HepG2 (cell line): ENCODE measurements around the gene NR2F1. TPM values are rescaled to one million over a fixed set of nuclear protein-coding genes. Genes with fewer than 3 reads are reported as not detected.
A peak's percentile ranks its signal among the peaks of the same experiment; 100 is the strongest.

Experiments
- ARNT ChIP-seq: fragments of 450-650 bp; IDR thresholded peaks from 2 replicates; pipeline ENCODE4 v1.6.1; 2017
- ETV5 ChIP-seq: IDR thresholded peaks from 2 replicates; pipeline ENCODE4 v1.6.1; 2018; ENCODE audit warnings: missing biosample characterization, missing genetic modification reagents, inconsistent platforms, borderline replicate concordance
- PAF1 ChIP-seq: IDR thresholded peaks from 2 replicates; pipeline ENCODE4 v1.6.1; 2016; ENCODE audit warnings: missing genetic modification reagents, missing compliant biosample characterization
- PHF5A ChIP-seq: IDR thresholded peaks from one replicate; pipeline ENCODE4 v1.6.1; 2018; ENCODE audit warnings: low read depth, missing genetic modification reagents; ENCODE audit not compliant: unreplicated experiment
- TMF1 ChIP-seq: sonication (generic); formaldehyde crosslinking; IDR thresholded peaks from 2 replicates; pipeline ENCODE4 v1.8.1; 2022; ENCODE audit warnings: low read depth, missing genetic modification reagents
- ZBTB38 ChIP-seq: sonication (generic); formaldehyde crosslinking; IDR thresholded peaks from 2 replicates; pipeline ENCODE4 v1.5.1; 2020; ENCODE audit warnings: mild to moderate bottlenecking, missing genetic modification reagents
- ZBTB42 ChIP-seq: sonication (generic); formaldehyde crosslinking; IDR thresholded peaks from 2 replicates; pipeline ENCODE4 v1.5.0; 2020; ENCODE audit warnings: mild to moderate bottlenecking, missing genetic modification reagents
- ZFP90 ChIP-seq: sonication (generic); formaldehyde crosslinking; IDR thresholded peaks from 2 replicates; pipeline ENCODE4 v1.8.0; 2022; ENCODE audit warnings: missing genetic modification reagents, mild to moderate bottlenecking, inconsistent platforms, borderline replicate concordance
- ZNF138 ChIP-seq: sonication (generic); formaldehyde crosslinking; IDR thresholded peaks from 2 replicates; pipeline ENCODE4 v1.5.0; 2020; ENCODE audit warnings: mild to moderate bottlenecking, low read depth, missing genetic modification reagents
- ZNF260 ChIP-seq: sonication (generic); formaldehyde crosslinking; IDR thresholded peaks from 2 replicates; pipeline ENCODE4 v1.4.0; 2020; ENCODE audit warnings: missing genetic modification reagents, low read depth, mild to moderate bottlenecking, borderline replicate concordance
- ZNF317 ChIP-seq: sonication (generic); formaldehyde crosslinking; IDR thresholded peaks from 2 replicates; pipeline ENCODE4 v1.5.0; 2020; ENCODE audit warnings: mild to moderate bottlenecking, missing genetic modification reagents
- ZNF350 ChIP-seq: sonication (generic); formaldehyde crosslinking; IDR thresholded peaks from 2 replicates; pipeline ENCODE4 v1.4.0; 2020; ENCODE audit warnings: mild to moderate bottlenecking, low read depth, missing genetic modification reagents, borderline replicate concordance
- ZNF781 ChIP-seq: sonication (generic); formaldehyde crosslinking; IDR thresholded peaks from 2 replicates; pipeline ENCODE4 v1.5.1; 2020; ENCODE audit warnings: borderline replicate concordance, mild to moderate bottlenecking, missing genetic modification reagents; ENCODE audit errors: not compliant biosample characterization
- ZSCAN22 ChIP-seq: sonication (generic); formaldehyde crosslinking; IDR thresholded peaks from 2 replicates; pipeline ENCODE4 v1.4.0; 2020; ENCODE audit warnings: mild to moderate bottlenecking, missing genetic modification reagents
- ZSCAN9 ChIP-seq: IDR thresholded peaks from 2 replicates; pipeline ENCODE4 v1.6.1; 2016; ENCODE audit warnings: borderline replicate concordance
- polyA plus RNA-seq, 8 experiments: library from polyadenylated mRNA; depleted of rRNA in 3 of 8; stranded (reverse) in 7 of 8; unstranded in 1 of 8; fragments of >200 nt; fragmentation: Illumina TruSeq in 4 of 8; extraction: Trizol in 4 of 8; gene quantifications; 2 replicates each; pipeline versions ENCODE4 v1.2.1 to v1.2.3, GENCODE V29; 2011 to 2016; ENCODE audit warnings: low read depth in 4 of 8, missing spikeins in 1 of 8, mixed read lengths in 1 of 8; ENCODE audit not compliant: insufficient read depth in 1 of 8
- total RNA-seq, 5 experiments: library from RNA; depleted of rRNA; stranded (reverse); fragments of >200 nt; fragmentation: Illumina TruSeq; extraction: Trizol; gene quantifications; 2 replicates each; pipeline ENCODE4 v1.2.3, GENCODE V29; 2016; ENCODE audit warnings: low read depth in 1 of 5
- TF ChIP-seq, protein P1 (sequence below): IDR thresholded peaks from 2 replicates; pipeline ENCODE4 v1.6.1; 2016; ENCODE audit warnings: missing compliant biosample characterization, missing genetic modification reagents, borderline replicate concordance
- TF ChIP-seq, protein P2 (sequence below): sonication (generic); formaldehyde crosslinking; IDR thresholded peaks from 2 replicates; pipeline ENCODE4 v1.4.0; 2020; ENCODE audit warnings: mild to moderate bottlenecking, missing genetic modification reagents
- TF ChIP-seq, protein P3 (sequence below): sonication (generic); formaldehyde crosslinking; IDR thresholded peaks from 2 replicates; pipeline ENCODE4 v1.4.0; 2020; ENCODE audit warnings: low read depth, mild to moderate bottlenecking, missing genetic modification reagents
- TF ChIP-seq, protein P4 (sequence below): IDR thresholded peaks from 2 replicates; pipeline ENCODE4 v1.6.1; 2016; ENCODE audit warnings: mild to moderate bottlenecking, missing biosample characterization, missing genetic modification reagents
- TF ChIP-seq, protein P5 (sequence below): IDR thresholded peaks from 2 replicates; pipeline ENCODE4 v1.6.1; 2016
- TF ChIP-seq, protein P6 (sequence below): sonication (generic); formaldehyde crosslinking; IDR thresholded peaks from 2 replicates; pipeline ENCODE4 v1.8.1; 2023; ENCODE audit warnings: missing genetic modification reagents, inconsistent platforms, borderline replicate concordance

NR2F1 gene
- total and polyA plus RNA-seq, 2 of the 13 experiments (the other 11 are each of a cell fraction or from before 2014, with no cell fraction given), result 17.1 to 59.7 TPM

DNA sequence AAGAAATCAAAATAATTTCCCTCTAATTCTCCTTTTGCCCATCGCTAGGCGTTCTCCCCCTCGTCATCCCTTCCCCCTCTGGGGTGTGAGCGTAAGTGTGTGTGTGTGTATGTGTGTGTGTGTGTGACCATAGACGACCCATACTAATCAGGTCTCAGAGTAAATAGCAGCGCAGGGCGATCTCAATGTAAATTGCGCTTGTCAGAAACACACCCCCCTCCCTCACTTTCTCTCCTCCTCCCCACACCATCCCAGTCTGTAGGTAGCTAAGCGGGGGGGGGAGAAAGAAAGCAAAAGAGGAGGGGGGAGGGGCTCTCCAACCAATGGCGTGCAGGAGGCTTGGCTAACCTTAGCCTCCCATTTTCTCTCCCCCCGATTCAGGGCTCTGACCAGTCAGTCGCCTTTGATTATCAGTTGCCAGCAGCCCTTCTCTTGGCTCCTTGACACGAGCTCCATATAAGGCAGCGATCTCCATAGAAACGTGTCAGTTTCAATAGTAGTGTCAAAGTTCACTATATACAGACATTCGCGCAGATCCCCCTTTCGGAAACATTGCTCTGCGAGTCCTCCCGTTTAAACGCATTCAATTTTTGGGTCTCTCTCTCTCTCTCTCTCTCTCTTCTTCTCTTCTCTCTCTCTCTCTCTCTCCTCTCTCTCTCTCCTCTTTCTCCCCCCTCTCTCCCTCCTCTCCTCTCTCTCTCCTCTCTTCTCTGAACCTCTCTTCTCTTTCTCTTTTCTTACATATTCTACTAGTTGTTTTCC lies at the start of gene NR2F1 (continued):
- TF ChIP-seq TMF1 (CRISPR knock-in tag), result no peak
- peak; percentile 46 for TF ChIP-seq PHF5A (CRISPR knock-in tag)
- no peak for TF ChIP-seq ZSCAN9
- TF ChIP-seq, protein P1, sequence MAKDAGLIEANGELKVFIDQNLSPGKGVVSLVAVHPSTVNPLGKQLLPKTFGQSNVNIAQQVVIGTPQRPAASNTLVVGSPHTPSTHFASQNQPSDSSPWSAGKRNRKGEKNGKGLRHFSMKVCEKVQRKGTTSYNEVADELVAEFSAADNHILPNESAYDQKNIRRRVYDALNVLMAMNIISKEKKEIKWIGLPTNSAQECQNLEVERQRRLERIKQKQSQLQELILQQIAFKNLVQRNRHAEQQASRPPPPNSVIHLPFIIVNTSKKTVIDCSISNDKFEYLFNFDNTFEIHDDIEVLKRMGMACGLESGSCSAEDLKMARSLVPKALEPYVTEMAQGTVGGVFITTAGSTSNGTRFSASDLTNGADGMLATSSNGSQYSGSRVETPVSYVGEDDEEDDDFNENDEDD (CRISPR knock-in tag), result no peak
- TF ChIP-seq PAF1 (CRISPR knock-in tag), result no peak
- TF ChIP-seq ZSCAN22, result peak; percentile 45; the same call in 1 of the 2 replicates
- TF ChIP-seq ZNF260, result no peak
- TF ChIP-seq, protein P2, sequence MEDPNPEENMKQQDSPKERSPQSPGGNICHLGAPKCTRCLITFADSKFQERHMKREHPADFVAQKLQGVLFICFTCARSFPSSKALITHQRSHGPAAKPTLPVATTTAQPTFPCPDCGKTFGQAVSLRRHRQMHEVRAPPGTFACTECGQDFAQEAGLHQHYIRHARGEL (CRISPR knock-in tag), result no peak
- TF ChIP-seq ARNT, result no peak
- TF ChIP-seq ZNF317 (CRISPR knock-in tag), result no peak; the same call in 1 of the 2 replicates
- TF ChIP-seq, protein P3, sequence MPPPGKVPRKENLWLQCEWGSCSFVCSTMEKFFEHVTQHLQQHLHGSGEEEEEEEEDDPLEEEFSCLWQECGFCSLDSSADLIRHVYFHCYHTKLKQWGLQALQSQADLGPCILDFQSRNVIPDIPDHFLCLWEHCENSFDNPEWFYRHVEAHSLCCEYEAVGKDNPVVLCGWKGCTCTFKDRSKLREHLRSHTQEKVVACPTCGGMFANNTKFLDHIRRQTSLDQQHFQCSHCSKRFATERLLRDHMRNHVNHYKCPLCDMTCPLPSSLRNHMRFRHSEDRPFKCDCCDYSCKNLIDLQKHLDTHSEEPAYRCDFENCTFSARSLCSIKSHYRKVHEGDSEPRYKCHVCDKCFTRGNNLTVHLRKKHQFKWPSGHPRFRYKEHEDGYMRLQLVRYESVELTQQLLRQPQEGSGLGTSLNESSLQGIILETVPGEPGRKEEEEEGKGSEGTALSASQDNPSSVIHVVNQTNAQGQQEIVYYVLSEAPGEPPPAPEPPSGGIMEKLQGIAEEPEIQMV (CRISPR knock-in tag), result peak; percentile 78; the same call in 1 of the 2 replicates
- no peak; the same call in 1 of the 2 replicates for TF ChIP-seq ETV5
- TF ChIP-seq, protein P4, sequence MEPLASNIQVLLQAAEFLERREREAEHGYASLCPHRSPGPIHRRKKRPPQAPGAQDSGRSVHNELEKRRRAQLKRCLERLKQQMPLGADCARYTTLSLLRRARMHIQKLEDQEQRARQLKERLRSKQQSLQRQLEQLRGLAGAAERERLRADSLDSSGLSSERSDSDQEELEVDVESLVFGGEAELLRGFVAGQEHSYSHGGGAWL (CRISPR knock-in tag), result no peak
- TF ChIP-seq ZBTB42 (CRISPR knock-in tag), result no peak
- TF ChIP-seq, protein P5, sequence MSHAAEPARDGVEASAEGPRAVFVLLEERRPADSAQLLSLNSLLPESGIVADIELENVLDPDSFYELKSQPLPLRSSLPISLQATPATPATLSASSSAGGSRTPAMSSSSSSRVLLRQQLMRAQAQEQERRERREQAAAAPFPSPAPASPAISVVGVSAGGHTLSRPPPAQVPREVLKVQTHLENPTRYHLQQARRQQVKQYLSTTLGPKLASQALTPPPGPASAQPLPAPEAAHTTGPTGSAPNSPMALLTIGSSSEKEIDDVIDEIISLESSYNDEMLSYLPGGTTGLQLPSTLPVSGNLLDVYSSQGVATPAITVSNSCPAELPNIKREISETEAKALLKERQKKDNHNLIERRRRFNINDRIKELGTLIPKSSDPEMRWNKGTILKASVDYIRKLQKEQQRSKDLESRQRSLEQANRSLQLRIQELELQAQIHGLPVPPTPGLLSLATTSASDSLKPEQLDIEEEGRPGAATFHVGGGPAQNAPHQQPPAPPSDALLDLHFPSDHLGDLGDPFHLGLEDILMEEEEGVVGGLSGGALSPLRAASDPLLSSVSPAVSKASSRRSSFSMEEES (CRISPR knock-in tag), result no peak
- TF ChIP-seq ZBTB38 (CRISPR knock-in tag), result peak; percentile 59; the same call in 1 of the 2 replicates
- TF ChIP-seq, protein P6, sequence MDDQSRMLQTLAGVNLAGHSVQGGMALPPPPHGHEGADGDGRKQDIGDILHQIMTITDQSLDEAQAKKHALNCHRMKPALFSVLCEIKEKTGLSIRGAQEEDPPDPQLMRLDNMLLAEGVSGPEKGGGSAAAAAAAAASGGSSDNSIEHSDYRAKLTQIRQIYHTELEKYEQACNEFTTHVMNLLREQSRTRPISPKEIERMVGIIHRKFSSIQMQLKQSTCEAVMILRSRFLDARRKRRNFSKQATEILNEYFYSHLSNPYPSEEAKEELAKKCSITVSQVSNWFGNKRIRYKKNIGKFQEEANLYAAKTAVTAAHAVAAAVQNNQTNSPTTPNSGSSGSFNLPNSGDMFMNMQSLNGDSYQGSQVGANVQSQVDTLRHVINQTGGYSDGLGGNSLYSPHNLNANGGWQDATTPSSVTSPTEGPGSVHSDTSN (CRISPR knock-in tag), result no peak
- no peak for TF ChIP-seq ZNF138 (CRISPR knock-in tag)
- TF ChIP-seq ZNF350, result peak; percentile 75
- no peak for TF ChIP-seq ZFP90 (CRISPR knock-in tag)
- peak; percentile 32 for TF ChIP-seq ZNF781 (CRISPR knock-in tag)
